MM.1S (cell line): Measurements from ENCODE around the gene MELTF.

ENCODE experiments used
- DNase-seq: peaks from one replicate; pipeline ENCODE4 v3.0.0-alpha.2; 2015
- H2AFZ ChIP-seq: fragments of 300-600 bp; sonication (generic); 2 replicates; pipeline ENCODE4 v1.6.0; 2016; ENCODE audit warnings: antibody characterized with exemption, low read length
- H3F3A ChIP-seq: fragments of 300-600 bp; sonication (generic); 2 replicates; pipeline ENCODE4 v1.6.1; 2016; ENCODE audit warnings: mild to moderate bottlenecking, antibody characterized with exemption, low read length, moderate library complexity, mixed read lengths; ENCODE audit not compliant: insufficient read depth
- H3K27ac ChIP-seq: fragments of 300-600 bp; sonication (generic); 2 replicates; pipeline ENCODE4 v1.5.1; 2016; ENCODE audit warnings: mild to moderate bottlenecking, low read length
- H3K27me3 ChIP-seq: fragments of 300-600 bp; sonication (generic); replicated peaks from 2 replicates; pipeline ENCODE4 v1.6.0; 2016; ENCODE audit warnings: low read length; ENCODE audit not compliant: insufficient read depth
- H3K36me3 ChIP-seq: fragments of 300-600 bp; sonication (generic); replicated peaks from 2 replicates; pipeline ENCODE4 v1.6.1; 2016; ENCODE audit warnings: mild to moderate bottlenecking, low read length, mixed read lengths; ENCODE audit not compliant: insufficient read depth
- H3K4me1 ChIP-seq: fragments of 300-600 bp; sonication (generic); 2 replicates; pipeline ENCODE4 v1.6.1; 2016; ENCODE audit warnings: low read length, mixed read lengths
- H3K4me2 ChIP-seq: fragments of 300-600 bp; sonication (generic); 2 replicates; pipeline ENCODE4 v1.6.0; 2016; ENCODE audit warnings: low read depth, low read length
- H3K4me3 ChIP-seq: fragments of 300-600 bp; sonication (generic); 2 replicates; pipeline ENCODE4 v1.5.1; 2016; ENCODE audit warnings: low read length, mixed read lengths
- H3K79me2 ChIP-seq: fragments of 300-600 bp; sonication (generic); 2 replicates; pipeline ENCODE4 v1.6.1; 2016; ENCODE audit warnings: mixed run types, low read length, mixed read lengths
- H3K9ac ChIP-seq: fragments of 300-600 bp; sonication (generic); 2 replicates; pipeline ENCODE4 v1.6.1; 2016; ENCODE audit warnings: low read length, mixed read lengths
- H3K9me2 ChIP-seq: fragments of 300-600 bp; sonication (generic); replicated peaks from 2 replicates; pipeline ENCODE4 v1.6.1; 2016; ENCODE audit warnings: mild to moderate bottlenecking, low read length, mixed read lengths; ENCODE audit not compliant: insufficient read depth
- H3K9me3 ChIP-seq: fragments of 300-600 bp; sonication (generic); replicated peaks from 2 replicates; pipeline ENCODE4 v1.6.1; 2016; ENCODE audit warnings: mild to moderate bottlenecking, low read length, mixed read lengths; ENCODE audit not compliant: insufficient read depth
- H4K20me1 ChIP-seq: fragments of 300-600 bp; sonication (generic); 2 replicates; pipeline ENCODE4 v1.6.1; 2016; ENCODE audit warnings: mild to moderate bottlenecking, low read length, moderate library complexity, mixed read lengths; ENCODE audit not compliant: insufficient read depth
- CTCF ChIP-seq: fragments of 300-600 bp; sonication (generic); IDR thresholded peaks from 2 replicates; pipeline ENCODE4 v1.5.1; 2016; ENCODE audit warnings: antibody characterized with exemption, low read length, mixed read lengths
- EZH2 ChIP-seq: fragments of 300-600 bp; sonication (generic); optimal IDR thresholded peaks from 2 replicates; pipeline ENCODE3; 2017; ENCODE audit warnings: low read depth, mild to moderate bottlenecking, antibody characterized with exemption, low read length, mixed read lengths
- EZH2phosphoT487 ChIP-seq: fragments of 300-600 bp; sonication (generic); IDR thresholded peaks from 2 replicates; pipeline ENCODE4 v1.6.1; 2018; ENCODE audit warnings: antibody characterized with exemption, low read length

MELTF gene

GRCh38 chr3:196975349-196975748, 54.3 kb downstream of the MELTF start:
- no peak for DNase-seq
- no peak overlapping the region for H3K4me3 ChIP-seq
- H3K4me1 ChIP-seq: no peaks in the 10 kb centered on the region
- no peak overlapping the region for H2AFZ ChIP-seq
- no peaks in the 10 kb centered on the region for H3K9me2 ChIP-seq
- H3F3A ChIP-seq: no peaks in the 10 kb centered on the region
- no peak overlapping the region for H3K4me2 ChIP-seq
- H3K36me3 ChIP-seq: no peaks in the 10 kb centered on the region
- H4K20me1 ChIP-seq: no peaks in the 10 kb centered on the region
- no peak overlapping the region for H3K9ac ChIP-seq
- TF ChIP-seq CTCF (no peak), EZH2 (no peak), EZH2phosphoT487 (no peak)
- H3K27me3 ChIP-seq: peaks cover 8% of the 10 kb centered on the region; the same call in 1 of the 2 replicates
- no peaks in the 10 kb centered on the region for H3K9me3 ChIP-seq
- H3K27ac ChIP-seq: no peak overlapping the region
- H3K79me2 ChIP-seq: no peaks in the 10 kb centered on the region

- no peak overlapping the region for H2AFZ ChIP-seq
- H4K20me1 ChIP-seq: no peaks in the 10 kb centered on the region
- no peaks in the 10 kb centered on the region for H3F3A ChIP-seq
- no peaks in the 10 kb centered on the region for H3K79me2 ChIP-seq
- no peaks in the 10 kb centered on the region for H3K4me1 ChIP-seq
- H3K9me2 ChIP-seq: no peaks in the 10 kb centered on the region
- H3K4me2 ChIP-seq: no peak overlapping the region
- H3K9ac ChIP-seq: no peak overlapping the region
- DNase-seq: no peak
- H3K4me3 ChIP-seq: no peak overlapping the region
- no peaks in the 10 kb centered on the region for H3K9me3 ChIP-seq
- H3K27me3 ChIP-seq: peaks cover 12% of the 10 kb centered on the region; the same call in 1 of the 2 replicates
- H3K36me3 ChIP-seq: no peaks in the 10 kb centered on the region
- TF ChIP-seq EZH2phosphoT487: no peak
- no peak for TF ChIP-seq EZH2
- no peak for TF ChIP-seq CTCF
- no peak overlapping the region for H3K27ac ChIP-seq
Observed at GRCh38 chr3:196974661-196975060, 55.0 kb downstream of the MELTF start.

- Histone ChIP-seq H4K20me1 (no peaks in the 10 kb centered on the region), H2AFZ (no peak overlapping the region), H3K4me2 (no peak overlapping the region), H3K27ac (no peak overlapping the region), H3K79me2 (no peaks in the 10 kb centered on the region), H3K4me1 (0 out of 2 replicates have a peak, but pooled peaks cover 6% of the 10 kb centered on the region), H3K4me3 (no peak overlapping the region), H3F3A (no peaks in the 10 kb centered on the region), H3K9ac (no peak overlapping the region), H3K9me3 (no peaks in the 10 kb centered on the region), H3K27me3 (peaks cover 12% of the 10 kb centered on the region; the same call in 1 of the 2 replicates), H3K36me3 (no peaks in the 10 kb centered on the region), H3K9me2 (no peaks in the 10 kb centered on the region)
- no peak for TF ChIP-seq CTCF
- no peak for TF ChIP-seq EZH2phosphoT487
- TF ChIP-seq EZH2: no peak
- no peak for DNase-seq
Observed at GRCh38 chr3:196971094-196971698, 58.4 kb downstream of the MELTF start.
